Stimulated activated CD8-positive, alpha-beta memory T cell treated with anti-CD3 and anti-CD28 coated beads, Interleukin-2, amount 100 ng/mL, for 48 hours (primary cell): ENCODE data around the gene KHK.

Source experiments
- DNase-seq, 2 donors: peaks; one replicate each; pipeline ENCODE4 v3.0.0-alpha.2; 2020; ENCODE audit warnings: low read depth in 2 of 2

KHK gene

DNA sequence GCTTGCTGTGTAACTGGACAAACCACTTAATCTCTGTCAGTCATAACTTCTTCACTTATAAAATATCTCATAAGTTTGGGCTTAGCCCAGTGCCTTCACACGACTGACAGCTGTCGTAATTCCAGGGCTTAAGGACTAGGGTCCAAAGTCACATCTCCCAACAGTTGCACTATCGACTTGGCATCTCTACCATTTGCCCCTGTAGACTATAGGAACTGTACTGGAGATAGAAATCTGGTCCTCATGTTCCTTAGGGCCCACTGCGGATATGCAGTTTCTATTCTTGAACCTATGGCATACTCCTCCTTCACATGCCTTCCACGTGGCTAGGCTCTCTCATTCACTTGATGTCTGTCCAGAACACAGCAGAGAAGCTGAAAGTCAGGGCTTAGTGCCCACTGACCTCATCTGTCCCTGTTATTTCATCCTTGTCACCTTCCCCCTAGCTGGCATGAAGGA, 39.7 kb downstream of the KHK start:
- DNase-seq: no peak

GRCh38 chr2:27127883-27128667, 41.5 kb downstream of the KHK start:
- no peak for DNase-seq

GRCh38 chr2:27128668-27129571, 42.3 kb downstream of the KHK start:
- no peak for DNase-seq

GRCh38 chr2:27130396-27130795, 43.8 kb downstream of the KHK start:
- no peak for DNase-seq

DNA sequence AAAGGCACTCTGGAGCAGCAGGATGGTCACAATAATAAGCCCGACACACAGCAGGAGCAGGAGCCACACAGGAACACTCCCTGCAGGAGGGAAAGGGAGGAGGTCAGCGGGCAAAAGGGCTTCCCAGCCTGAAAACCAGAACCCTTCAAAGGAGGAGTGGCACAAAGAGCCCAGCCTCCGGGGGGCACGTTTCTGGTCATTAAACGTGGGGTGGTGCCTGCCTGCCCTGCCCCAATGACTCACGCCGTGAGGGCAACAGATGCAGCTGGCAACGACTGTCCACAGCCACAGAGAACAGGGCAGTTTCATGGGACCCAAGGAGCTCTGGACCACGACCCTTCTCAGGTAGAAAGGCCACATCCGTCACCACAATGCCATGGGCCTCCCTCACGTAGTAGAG, 44.9 kb downstream of the KHK start:
- DNase-seq: no peak

GRCh38 chr2:27133195-27133875, 46.8 kb downstream of the KHK start:
- peak in 1 of 2 donors; percentile 15 for DNase-seq

GRCh38 chr2:27133905-27134780, 47.6 kb downstream of the KHK start, which contains the start of gene PREB:
Gene PREB (minus strand): TSS chr2:27134636. CDS start chr2:27134421, 215 bp downstream.
- peak; percentile 99 for DNase-seq

- DNase-seq: no peak
These were observed 48.4 kb downstream of the KHK start for GRCh38 chr2:27134781-27135477.

DNA sequence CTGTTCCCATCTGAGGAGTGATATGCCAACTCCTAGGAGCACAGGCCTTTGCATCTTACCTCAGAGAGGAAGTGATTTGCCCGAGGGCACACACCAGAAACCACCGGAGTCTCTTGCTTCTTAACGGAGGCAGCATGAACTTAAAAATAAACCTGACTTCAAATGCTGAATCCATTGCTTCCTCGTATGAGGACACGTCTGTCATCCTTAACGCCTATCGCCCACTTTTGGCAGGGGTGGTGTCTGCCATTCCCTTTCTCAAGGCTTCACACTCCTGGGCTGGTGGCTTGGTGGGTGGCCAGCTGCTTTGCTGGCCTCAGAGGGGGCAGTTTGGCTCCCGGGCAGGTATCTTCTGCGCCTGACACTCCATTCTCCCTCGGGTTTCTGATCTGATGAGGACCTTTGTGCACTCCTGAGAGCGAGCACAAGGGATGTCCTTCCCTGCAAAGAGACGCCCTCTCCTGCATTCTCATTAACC, 48.9 kb downstream of the KHK start:
- no peak for DNase-seq

GRCh38 chr2:27136751-27137150, 50.2 kb downstream of the KHK start:
- DNase-seq: no peak

GRCh38 chr2:27137322-27137935, 50.9 kb downstream of the KHK start:
- DNase-seq: no peak

DNA sequence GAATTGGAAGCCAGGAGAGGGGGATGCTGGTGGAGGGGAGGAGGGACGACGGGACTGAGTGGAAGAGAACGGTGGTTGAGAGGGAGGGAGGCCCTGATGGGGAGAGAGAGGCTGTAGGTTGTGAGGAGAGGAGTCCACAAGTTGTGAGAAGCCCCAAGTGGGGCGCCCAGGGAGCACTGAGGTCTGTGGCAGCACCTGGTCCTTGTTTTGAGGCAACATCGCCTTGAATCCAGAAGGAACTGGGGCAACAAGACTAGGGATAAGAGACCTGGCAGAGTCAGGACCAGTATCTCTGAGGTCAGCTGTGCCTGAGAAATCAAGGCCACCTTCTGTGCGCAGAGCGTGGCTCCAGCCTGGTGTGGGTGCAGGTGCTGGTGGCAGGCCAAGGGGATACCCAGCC, 51.5 kb downstream of the KHK start:
- no peak for DNase-seq

- no peak for DNase-seq
These were observed 52.7 kb downstream of the KHK start, which contains the start of gene PRR30 for GRCh38 chr2:27139310-27139709. Gene PRR30 (minus strand): TSS chr2:27139410. CDS start chr2:27138329, 1,081 bp downstream.

- no peak for DNase-seq
These were observed 56.7 kb downstream of the KHK start for GRCh38 chr2:27143285-27143684.

GRCh38 chr2:27145682-27146081, 59.1 kb downstream of the KHK start:
- DNase-seq: no peak

- DNase-seq: no peak
These were observed 61.4 kb downstream of the KHK start for GRCh38 chr2:27147935-27148334.

DNA sequence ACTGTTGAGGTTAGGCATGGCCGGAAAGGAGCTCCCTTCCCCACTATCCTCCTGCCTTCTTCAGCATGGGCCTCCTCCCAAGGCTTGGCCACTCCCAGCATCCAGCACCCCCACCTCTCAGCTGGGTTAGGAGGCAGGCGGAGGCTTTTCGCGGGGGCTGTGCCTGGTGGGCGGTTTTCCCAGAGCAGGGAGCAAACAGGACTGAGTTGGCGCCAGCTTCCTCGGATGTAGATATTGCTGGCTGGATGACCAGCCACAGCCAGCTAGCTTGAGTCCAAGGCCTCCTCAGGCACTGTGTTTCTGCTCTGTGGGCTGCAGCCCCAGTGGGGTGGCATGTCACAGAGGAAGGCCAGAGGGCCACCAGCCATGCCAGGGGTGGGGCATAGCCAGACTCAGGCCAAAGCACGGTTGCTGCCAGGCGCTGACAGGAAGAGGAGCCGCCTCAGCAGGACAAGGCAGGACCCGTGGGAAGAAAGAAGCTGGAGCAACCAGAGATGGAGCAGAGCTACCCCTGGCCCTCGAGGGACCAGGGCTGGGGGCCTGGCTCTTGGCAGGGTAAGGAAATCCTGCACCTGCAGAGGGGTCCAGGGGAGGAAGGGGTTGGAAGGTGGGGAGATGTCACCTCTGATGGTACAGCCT, 62.3 kb downstream of the KHK start, which contains the start of gene TCF23:
TCF23 (plus strand) TSS at position 204 of the 639 bp plus-strand sequence; CDS start at position 334, 130 bp downstream.
- DNase-seq: no peak

GRCh38 chr2:27149570-27150405, 63.2 kb downstream of the KHK start:
- DNase-seq: no peak
